HEK293 (cell line): ENCODE data around the gene LRRC49.

Source experiments
- CTCF ChIA-PET: fragments of 350-600 bp; formaldehyde crosslinking; extraction: SDS; loops from one replicate; lab custom pipeline; 2021; ENCODE audit warnings: antibody characterized with exemption; lab: Yijun Ruan, JAX
- POLR2A ChIA-PET: fragments of 300-600 bp; formaldehyde crosslinking; extraction: SDS; loops from one replicate; lab custom pipeline; 2020; ENCODE audit warnings: antibody characterized with exemption, inconsistent platforms; lab: Yijun Ruan, JAX
- H3K27ac ChIP-seq: fragments of 200-500 bp; sonication (Bioruptor generic); 2 replicates; pipeline ENCODE4 v1.5.1; 2014; ENCODE audit warnings: low read depth, low read length, control low read depth, inconsistent platforms; ENCODE audit errors: extremely low read depth
- H3K36me3 ChIP-seq, 2 experiments: fragments of 200-500 bp in 1 of 2; sonication (Bioruptor generic) in 1 of 2; 1 replicate in 1 of 2; 2 replicates in 1 of 2; pipeline ENCODE4 v1.5.1; 2014 to 2017; ENCODE audit warnings: inconsistent platforms in 2 of 2, low read length in 2 of 2; ENCODE audit not compliant: control insufficient read depth in 2 of 2, insufficient read depth in 1 of 2
- H3K4me1 ChIP-seq: fragments of 200-500 bp; sonication (Bioruptor generic); 2 replicates; pipeline ENCODE4 v1.5.1; 2014; ENCODE audit warnings: mild to moderate bottlenecking, low read length, inconsistent platforms; ENCODE audit not compliant: control insufficient read depth, insufficient read depth
- H3K4me3 ChIP-seq: 2 replicates; pipeline ENCODE4 v1.5.1; 2011; ENCODE audit warnings: low read depth, mild to moderate bottlenecking, control low read depth, low read length, moderate library complexity
- H3K9me3 ChIP-seq: fragments of 200-500 bp; sonication (Bioruptor generic); 2 replicates; pipeline ENCODE4 v1.5.1; 2014; ENCODE audit warnings: low read depth, low read length, inconsistent platforms; ENCODE audit not compliant: control insufficient read depth, insufficient read depth
- FEZF1 ChIP-seq: fragments of 450-650 bp; formaldehyde crosslinking; IDR thresholded peaks from 2 replicates; pipeline ENCODE4 v1.5.1; 2016; ENCODE audit warnings: missing biosample characterization, missing genetic modification characterization
- GLIS2 ChIP-seq: fragments of 450-650 bp; formaldehyde crosslinking; IDR thresholded peaks from 2 replicates; pipeline ENCODE4 v1.5.1; 2016; ENCODE audit warnings: missing biosample characterization, missing genetic modification characterization
- HOXA7 ChIP-seq: sonication (generic); formaldehyde crosslinking; IDR thresholded peaks from 2 replicates; pipeline ENCODE4 v1.8.1; 2022; ENCODE audit warnings: missing genetic modification reagents, borderline replicate concordance
- KLF1 ChIP-seq: fragments of 450-650 bp; formaldehyde crosslinking; IDR thresholded peaks from 2 replicates; pipeline ENCODE4 v1.5.1; 2016; ENCODE audit warnings: missing biosample characterization, missing genetic modification characterization
- REPIN1 ChIP-seq: fragments of 450-650 bp; formaldehyde crosslinking; IDR thresholded peaks from 2 replicates; pipeline ENCODE4 v1.5.1; 2017; ENCODE audit warnings: missing biosample characterization, missing genetic modification characterization, low read depth
- SCRT1 ChIP-seq: fragments of 450-650 bp; formaldehyde crosslinking; IDR thresholded peaks from 2 replicates; pipeline ENCODE4 v1.5.1; 2016; ENCODE audit warnings: missing biosample characterization, missing genetic modification characterization, borderline replicate concordance
- SP7 ChIP-seq: fragments of 450-650 bp; formaldehyde crosslinking; IDR thresholded peaks from 2 replicates; pipeline ENCODE4 v1.5.1; 2016; ENCODE audit warnings: missing biosample characterization, missing genetic modification characterization
- ZBTB17 ChIP-seq: fragments of 450-650 bp; formaldehyde crosslinking; IDR thresholded peaks from 2 replicates; pipeline ENCODE4 v1.5.1; 2016; ENCODE audit warnings: missing biosample characterization, missing genetic modification characterization
- ZBTB48 ChIP-seq: fragments of 450-650 bp; formaldehyde crosslinking; IDR thresholded peaks from 2 replicates; pipeline ENCODE4 v1.5.1; 2016; ENCODE audit warnings: missing biosample characterization, missing genetic modification characterization
- ZBTB8A ChIP-seq: fragments of 450-650 bp; formaldehyde crosslinking; IDR thresholded peaks from 2 replicates; pipeline ENCODE4 v1.5.1; 2016; ENCODE audit warnings: missing biosample characterization, missing genetic modification characterization
- ZFP3 ChIP-seq: fragments of 450-650 bp; formaldehyde crosslinking; IDR thresholded peaks from 2 replicates; pipeline ENCODE4 v1.5.1; 2016; ENCODE audit warnings: low read depth, missing biosample characterization, missing genetic modification characterization
- ZFP37 ChIP-seq: fragments of 450-650 bp; formaldehyde crosslinking; IDR thresholded peaks from 2 replicates; pipeline ENCODE4 v1.5.1; 2016; ENCODE audit warnings: missing biosample characterization, missing genetic modification characterization
- ZNF157 ChIP-seq: fragments of 450-650 bp; formaldehyde crosslinking; IDR thresholded peaks from 2 replicates; pipeline ENCODE4 v1.5.1; 2016; ENCODE audit warnings: missing biosample characterization, missing genetic modification characterization
- ZNF18 ChIP-seq: fragments of 450-650 bp; formaldehyde crosslinking; IDR thresholded peaks from 2 replicates; pipeline ENCODE4 v1.5.1; 2016; ENCODE audit warnings: missing biosample characterization, missing genetic modification characterization
- ZNF274 ChIP-seq, 2 experiments: fragments of 200-500 bp in 1 of 2; fragments of 450-650 bp in 1 of 2; sonication (Bioruptor generic) in 1 of 2; formaldehyde crosslinking in 1 of 2; IDR thresholded peaks; 2 replicates each; pipeline versions ENCODE4 v1.5.1 to v1.6.1; 2014 to 2016; ENCODE audit warnings: borderline replicate concordance in 1 of 2, inconsistent platforms in 1 of 2, low read length in 1 of 2, missing biosample characterization in 1 of 2, missing genetic modification characterization in 1 of 2
- ZNF292 ChIP-seq: fragments of 450-650 bp; formaldehyde crosslinking; IDR thresholded peaks from 2 replicates; pipeline ENCODE4 v1.5.1; 2016; ENCODE audit warnings: low read depth, missing biosample characterization, missing genetic modification characterization, borderline replicate concordance
- ZNF335 ChIP-seq: fragments of 450-650 bp; formaldehyde crosslinking; conservative IDR thresholded peaks from 2 replicates; pipeline ENCODE4 v1.5.1; 2016; ENCODE audit warnings: missing biosample characterization, missing genetic modification characterization
- ZNF404 ChIP-seq: fragments of 450-650 bp; formaldehyde crosslinking; IDR thresholded peaks from 2 replicates; pipeline ENCODE4 v1.5.1; 2017; ENCODE audit warnings: missing biosample characterization, missing genetic modification characterization
- ZNF426 ChIP-seq: fragments of 450-650 bp; formaldehyde crosslinking; IDR thresholded peaks from 2 replicates; pipeline ENCODE4 v1.5.1; 2017; ENCODE audit warnings: missing biosample characterization, missing genetic modification characterization, mild to moderate bottlenecking, inconsistent platforms, moderate library complexity
- ZNF514 ChIP-seq: fragments of 450-650 bp; formaldehyde crosslinking; IDR thresholded peaks from 2 replicates; pipeline ENCODE4 v1.5.1; 2016; ENCODE audit warnings: missing biosample characterization, missing genetic modification characterization
- ZNF558 ChIP-seq: fragments of 450-650 bp; formaldehyde crosslinking; IDR thresholded peaks from 2 replicates; pipeline ENCODE4 v1.5.1; 2016; ENCODE audit warnings: missing biosample characterization, missing genetic modification characterization
- ZNF660 ChIP-seq: fragments of 450-650 bp; IDR thresholded peaks from 2 replicates; pipeline ENCODE4 v1.5.1; 2018; ENCODE audit warnings: missing biosample characterization, mild to moderate bottlenecking, missing genetic modification characterization
- ZNF677 ChIP-seq: fragments of 450-650 bp; IDR thresholded peaks from 2 replicates; pipeline ENCODE4 v1.5.0; 2018; ENCODE audit warnings: missing biosample characterization, mild to moderate bottlenecking, missing genetic modification characterization, moderate library complexity
- ZSCAN23 ChIP-seq: fragments of 450-650 bp; formaldehyde crosslinking; IDR thresholded peaks from 2 replicates; pipeline ENCODE4 v1.5.1; 2016; ENCODE audit warnings: missing biosample characterization, missing genetic modification characterization
- TF ChIP-seq, protein P1 (sequence below): fragments of 450-650 bp; formaldehyde crosslinking; IDR thresholded peaks from 2 replicates; pipeline ENCODE4 v1.5.1; 2016; ENCODE audit warnings: missing biosample characterization, missing genetic modification characterization, low read depth
- TF ChIP-seq, protein P2 (sequence below): fragments of 450-650 bp; formaldehyde crosslinking; IDR thresholded peaks from 2 replicates; pipeline ENCODE4 v1.5.1; 2016; ENCODE audit warnings: missing biosample characterization, missing genetic modification characterization

Gene LRRC49

DNA sequence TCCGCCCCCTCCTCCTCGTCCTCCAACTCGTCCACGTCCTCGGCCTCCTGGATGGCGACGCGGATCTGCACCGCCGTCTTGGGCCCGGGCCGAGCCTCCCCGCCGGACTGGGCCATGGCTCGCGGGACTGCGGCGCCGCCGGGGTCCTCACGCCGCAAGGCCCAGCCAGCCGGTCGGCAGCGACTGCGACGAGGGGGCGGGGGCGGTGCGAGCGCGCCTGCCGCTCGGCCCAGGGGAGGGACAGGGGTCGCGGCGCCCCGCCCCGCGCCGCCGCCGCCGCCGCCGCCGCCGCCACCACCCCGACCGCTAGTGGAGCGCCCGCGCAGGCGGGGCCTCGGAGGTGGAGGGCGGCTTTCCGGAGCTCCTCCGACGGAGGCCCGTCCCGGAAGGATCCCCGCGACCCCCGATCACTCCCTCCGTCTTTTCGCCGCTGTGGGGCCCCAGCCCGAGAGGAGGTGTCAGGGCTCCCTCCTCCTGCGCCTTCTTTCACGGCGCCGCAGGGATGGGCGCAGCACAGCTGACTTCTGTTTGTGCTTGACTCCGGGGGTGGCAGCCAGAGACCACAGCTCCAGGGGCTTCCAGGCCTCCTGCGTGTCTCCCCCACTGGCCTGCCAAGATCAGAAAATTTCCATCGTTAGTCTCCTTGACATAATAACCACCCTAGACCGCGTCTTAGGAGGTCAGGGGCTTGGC, 38.5 kb upstream of the LRRC49 start, which contains the start of gene LARP6 (continued):
- peak; percentile 54; the same call in 1 of the 2 replicates for TF ChIP-seq FEZF1
- TF ChIP-seq ZNF157 (tag by site-specific recombination): no peak
- TF ChIP-seq SP7 (tag by site-specific recombination): peak; percentile 58
- TF ChIP-seq, protein P1, sequence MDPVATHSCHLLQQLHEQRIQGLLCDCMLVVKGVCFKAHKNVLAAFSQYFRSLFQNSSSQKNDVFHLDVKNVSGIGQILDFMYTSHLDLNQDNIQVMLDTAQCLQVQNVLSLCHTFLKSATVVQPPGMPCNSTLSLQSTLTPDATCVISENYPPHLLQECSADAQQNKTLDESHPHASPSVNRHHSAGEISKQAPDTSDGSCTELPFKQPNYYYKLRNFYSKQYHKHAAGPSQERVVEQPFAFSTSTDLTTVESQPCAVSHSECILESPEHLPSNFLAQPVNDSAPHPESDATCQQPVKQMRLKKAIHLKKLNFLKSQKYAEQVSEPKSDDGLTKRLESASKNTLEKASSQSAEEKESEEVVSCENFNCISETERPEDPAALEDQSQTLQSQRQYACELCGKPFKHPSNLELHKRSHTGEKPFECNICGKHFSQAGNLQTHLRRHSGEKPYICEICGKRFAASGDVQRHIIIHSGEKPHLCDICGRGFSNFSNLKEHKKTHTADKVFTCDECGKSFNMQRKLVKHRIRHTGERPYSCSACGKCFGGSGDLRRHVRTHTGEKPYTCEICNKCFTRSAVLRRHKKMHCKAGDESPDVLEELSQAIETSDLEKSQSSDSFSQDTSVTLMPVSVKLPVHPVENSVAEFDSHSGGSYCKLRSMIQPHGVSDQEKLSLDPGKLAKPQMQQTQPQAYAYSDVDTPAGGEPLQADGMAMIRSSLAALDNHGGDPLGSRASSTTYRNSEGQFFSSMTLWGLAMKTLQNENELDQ: no peak
- peak; percentile 88 for TF ChIP-seq ZBTB8A (tag by site-specific recombination)
- TF ChIP-seq ZNF558 (tag by site-specific recombination): 0 out of 2 replicates have a peak, but pooled peaks have one; percentile 27
- no peak for TF ChIP-seq REPIN1
- no peak for TF ChIP-seq ZNF677
- TF ChIP-seq, all 188 proteins: peak for 32

DNA sequence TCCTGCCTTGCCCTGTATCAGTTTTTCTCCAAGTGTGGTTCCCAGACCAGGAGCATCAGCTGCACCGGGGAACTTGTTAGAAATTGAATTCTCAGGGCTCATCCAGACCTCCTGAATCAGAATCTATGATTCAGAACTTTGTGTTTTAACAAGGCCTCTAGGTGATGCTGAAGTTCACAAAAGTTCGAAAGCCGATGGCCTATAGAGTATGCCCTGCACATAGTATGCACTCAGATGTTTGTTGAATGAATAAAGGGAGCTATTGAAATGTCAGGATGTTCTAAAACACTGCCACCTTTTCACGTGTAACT, 38.0 kb upstream of the LRRC49 start:
- peak overlapping the region; percentile 76 for H3K4me3 ChIP-seq
- H3K9me3 ChIP-seq: no peaks in the 10 kb centered on the region
- H3K36me3 ChIP-seq: peaks cover 9 to 22% of the 10 kb centered on the region in 2 experiments; a peak in 2 of 3 replicates
- peak overlapping the region; percentile 93 for H3K27ac ChIP-seq
- ChIA-PET POLR2A (interaction anchor here (0.6 to 1.6 kb wide), 7 partner anchors 9 to 141 kb away, joined by 3 to 8 read pairs (median 4); no protein-coding TSS in a partner anchor), CTCF (interaction anchor here (0.6 to 3.0 kb wide), 9 partner anchors 9 to 158 kb away, joined by 3 to 10 read pairs (median 3); no protein-coding TSS in a partner anchor)
- peaks cover 9% of the 10 kb centered on the region for H3K4me1 ChIP-seq
- TF ChIP-seq KLF1: 0 out of 2 replicates have a peak, but pooled peaks have one; percentile 5
- 0 out of 2 replicates have a peak, but pooled peaks have one; percentile 39 for TF ChIP-seq ZBTB48 (tag by site-specific recombination)
- TF ChIP-seq ZFP37: no peak
- 0 out of 2 replicates have a peak, but pooled peaks have one; percentile 44 for TF ChIP-seq GLIS2 (tag by site-specific recombination)
- TF ChIP-seq ZNF274 (IDR thresholded peaks at IDR 0.05; ENCODE audit: low read length): no peak
- TF ChIP-seq ZNF274 (tag by site-specific recombination; IDR thresholded peaks at IDR 0.05; ENCODE audit: borderline replicate concordance): no peak
- no peak for TF ChIP-seq ZNF18 (tag by site-specific recombination)
- TF ChIP-seq ZNF404 (tag by site-specific recombination): no peak
- TF ChIP-seq ZNF426 (tag by site-specific recombination): no peak
- TF ChIP-seq ZBTB17 (tag by site-specific recombination): peak; percentile 99
- TF ChIP-seq ZFP3 (tag by site-specific recombination): no peak
- peak; percentile 12; the same call in 1 of the 2 replicates for TF ChIP-seq ZNF514 (tag by site-specific recombination)
- no peak for TF ChIP-seq HOXA7 (CRISPR knock-in tag)
- no peak for TF ChIP-seq ZSCAN23 (tag by site-specific recombination)
- no peak for TF ChIP-seq SCRT1 (tag by site-specific recombination)
- TF ChIP-seq, protein P2, sequence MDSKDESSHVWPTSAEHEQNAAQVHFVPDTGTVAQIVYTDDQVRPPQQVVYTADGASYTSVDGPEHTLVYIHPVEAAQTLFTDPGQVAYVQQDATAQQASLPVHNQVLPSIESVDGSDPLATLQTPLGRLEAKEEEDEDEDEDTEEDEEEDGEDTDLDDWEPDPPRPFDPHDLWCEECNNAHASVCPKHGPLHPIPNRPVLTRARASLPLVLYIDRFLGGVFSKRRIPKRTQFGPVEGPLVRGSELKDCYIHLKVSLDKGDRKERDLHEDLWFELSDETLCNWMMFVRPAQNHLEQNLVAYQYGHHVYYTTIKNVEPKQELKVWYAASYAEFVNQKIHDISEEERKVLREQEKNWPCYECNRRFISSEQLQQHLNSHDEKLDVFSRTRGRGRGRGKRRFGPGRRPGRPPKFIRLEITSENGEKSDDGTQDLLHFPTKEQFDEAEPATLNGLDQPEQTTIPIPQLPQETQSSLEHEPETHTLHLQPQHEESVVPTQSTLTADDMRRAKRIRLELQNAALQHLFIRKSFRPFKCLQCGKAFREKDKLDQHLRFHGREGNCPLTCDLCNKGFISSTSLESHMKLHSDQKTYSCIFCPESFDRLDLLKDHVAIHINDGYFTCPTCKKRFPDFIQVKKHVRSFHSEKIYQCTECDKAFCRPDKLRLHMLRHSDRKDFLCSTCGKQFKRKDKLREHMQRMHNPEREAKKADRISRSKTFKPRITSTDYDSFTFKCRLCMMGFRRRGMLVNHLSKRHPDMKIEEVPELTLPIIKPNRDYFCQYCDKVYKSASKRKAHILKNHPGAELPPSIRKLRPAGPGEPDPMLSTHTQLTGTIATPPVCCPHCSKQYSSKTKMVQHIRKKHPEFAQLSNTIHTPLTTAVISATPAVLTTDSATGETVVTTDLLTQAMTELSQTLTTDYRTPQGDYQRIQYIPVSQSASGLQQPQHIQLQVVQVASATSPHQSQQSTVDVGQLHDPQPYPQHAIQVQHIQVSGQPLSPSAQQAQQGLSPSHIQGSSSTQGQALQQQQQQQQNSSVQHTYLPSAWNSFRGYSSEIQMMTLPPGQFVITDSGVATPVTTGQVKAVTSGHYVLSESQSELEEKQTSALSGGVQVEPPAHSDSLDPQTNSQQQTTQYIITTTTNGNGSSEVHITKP (tag by site-specific recombination): no peak
- TF ChIP-seq ZNF292: no peak
- peak; percentile 6; the same call in 1 of the 2 replicates for TF ChIP-seq ZBTB8A (tag by site-specific recombination)
- 0 out of 2 replicates have a peak, but pooled peaks have one; percentile 6 for TF ChIP-seq ZNF335 (tag by site-specific recombination)
- TF ChIP-seq ZNF660 (tag by site-specific recombination): no peak
